WTC11 (cell line): ENCODE results near the gene SH3D19.

ENCODE experiments used
- ATF3 ChIP-seq: sonication (generic); formaldehyde crosslinking; conservative IDR thresholded peaks from 2 replicates; pipeline ENCODE4 v1.8.1; 2022; ENCODE audit warnings: mild to moderate bottlenecking, missing genetic modification reagents
- ESRRA ChIP-seq: sonication (generic); formaldehyde crosslinking; IDR thresholded peaks from 2 replicates; pipeline ENCODE4 v1.8.1; 2022; ENCODE audit warnings: mild to moderate bottlenecking, missing genetic modification reagents, borderline replicate concordance
- GTF2I ChIP-seq: fragments of 250-450 bp; sonication (Bioruptor Pico); conservative IDR thresholded peaks from 2 replicates; pipeline ENCODE4 v1.4.0; 2021; ENCODE audit warnings: mild to moderate bottlenecking
- NFE2L1 ChIP-seq: sonication (generic); formaldehyde crosslinking; IDR thresholded peaks from 2 replicates; pipeline ENCODE4 v1.8.1; 2023; ENCODE audit warnings: missing genetic modification reagents
- NR2C2 ChIP-seq: sonication (generic); formaldehyde crosslinking; IDR thresholded peaks from 2 replicates; pipeline ENCODE4 v1.8.0; 2022; ENCODE audit warnings: mild to moderate bottlenecking, missing genetic modification reagents
- TCF7 ChIP-seq: sonication (generic); formaldehyde crosslinking; IDR thresholded peaks from 2 replicates; pipeline ENCODE4 v1.8.0; 2022; ENCODE audit warnings: mild to moderate bottlenecking, low read depth, missing genetic modification reagents, moderate library complexity
- TEAD4 ChIP-seq: sonication (generic); formaldehyde crosslinking; IDR thresholded peaks from 2 replicates; pipeline ENCODE4 v1.8.0; 2022; ENCODE audit warnings: mild to moderate bottlenecking, missing genetic modification reagents
- TP53 ChIP-seq: sonication (generic); formaldehyde crosslinking; IDR thresholded peaks from 2 replicates; pipeline ENCODE4 v1.8.1; 2023; ENCODE audit warnings: mild to moderate bottlenecking, missing genetic modification reagents
- ZBTB21 ChIP-seq: sonication (generic); formaldehyde crosslinking; IDR thresholded peaks from 2 replicates; pipeline ENCODE4 v1.8.1; 2023; ENCODE audit warnings: mild to moderate bottlenecking, missing genetic modification reagents, borderline replicate concordance
- TF ChIP-seq, protein P1 (sequence below): fragments of 200-600 bp; IDR thresholded peaks from 2 replicates; pipeline ENCODE4 v1.8.0; 2022; ENCODE audit warnings: antibody characterized with exemption
- TF ChIP-seq, protein P2 (sequence below): sonication (generic); formaldehyde crosslinking; IDR thresholded peaks from 2 replicates; pipeline ENCODE4 v1.8.1; 2022; ENCODE audit warnings: missing genetic modification reagents, borderline replicate concordance

DNA sequence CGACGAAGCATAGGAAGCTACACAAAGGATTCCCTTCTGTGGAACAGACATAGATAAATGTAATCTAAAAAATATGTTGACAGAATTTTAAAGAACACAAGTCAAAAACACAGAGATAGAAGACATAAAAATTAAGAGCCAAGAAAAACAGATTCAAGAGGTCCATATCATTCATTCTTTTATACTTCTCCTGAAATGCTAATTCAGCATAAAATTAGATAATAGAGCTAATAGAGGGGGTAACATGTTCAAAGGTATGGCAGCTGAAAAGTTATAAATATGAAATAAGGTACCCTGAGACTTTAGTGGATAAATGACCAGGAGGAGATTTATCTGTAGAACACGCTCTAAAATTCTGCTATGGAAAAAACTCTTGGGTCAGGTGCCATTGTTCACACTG lies 85.8 kb downstream of the SH3D19 start:
- no peak for TF ChIP-seq TP53
- no peak for TF ChIP-seq NR2C2 (CRISPR knock-in tag)
- TF ChIP-seq, protein P1, sequence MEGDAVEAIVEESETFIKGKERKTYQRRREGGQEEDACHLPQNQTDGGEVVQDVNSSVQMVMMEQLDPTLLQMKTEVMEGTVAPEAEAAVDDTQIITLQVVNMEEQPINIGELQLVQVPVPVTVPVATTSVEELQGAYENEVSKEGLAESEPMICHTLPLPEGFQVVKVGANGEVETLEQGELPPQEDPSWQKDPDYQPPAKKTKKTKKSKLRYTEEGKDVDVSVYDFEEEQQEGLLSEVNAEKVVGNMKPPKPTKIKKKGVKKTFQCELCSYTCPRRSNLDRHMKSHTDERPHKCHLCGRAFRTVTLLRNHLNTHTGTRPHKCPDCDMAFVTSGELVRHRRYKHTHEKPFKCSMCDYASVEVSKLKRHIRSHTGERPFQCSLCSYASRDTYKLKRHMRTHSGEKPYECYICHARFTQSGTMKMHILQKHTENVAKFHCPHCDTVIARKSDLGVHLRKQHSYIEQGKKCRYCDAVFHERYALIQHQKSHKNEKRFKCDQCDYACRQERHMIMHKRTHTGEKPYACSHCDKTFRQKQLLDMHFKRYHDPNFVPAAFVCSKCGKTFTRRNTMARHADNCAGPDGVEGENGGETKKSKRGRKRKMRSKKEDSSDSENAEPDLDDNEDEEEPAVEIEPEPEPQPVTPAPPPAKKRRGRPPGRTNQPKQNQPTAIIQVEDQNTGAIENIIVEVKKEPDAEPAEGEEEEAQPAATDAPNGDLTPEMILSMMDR: no peak
- no peak for TF ChIP-seq TEAD4 (CRISPR knock-in tag)
- no peak for TF ChIP-seq NFE2L1
- no peak for TF ChIP-seq ESRRA (CRISPR knock-in tag)
- no peak for TF ChIP-seq ZBTB21 (CRISPR knock-in tag)
- TF ChIP-seq ATF3: no peak
- TF ChIP-seq, protein P2, sequence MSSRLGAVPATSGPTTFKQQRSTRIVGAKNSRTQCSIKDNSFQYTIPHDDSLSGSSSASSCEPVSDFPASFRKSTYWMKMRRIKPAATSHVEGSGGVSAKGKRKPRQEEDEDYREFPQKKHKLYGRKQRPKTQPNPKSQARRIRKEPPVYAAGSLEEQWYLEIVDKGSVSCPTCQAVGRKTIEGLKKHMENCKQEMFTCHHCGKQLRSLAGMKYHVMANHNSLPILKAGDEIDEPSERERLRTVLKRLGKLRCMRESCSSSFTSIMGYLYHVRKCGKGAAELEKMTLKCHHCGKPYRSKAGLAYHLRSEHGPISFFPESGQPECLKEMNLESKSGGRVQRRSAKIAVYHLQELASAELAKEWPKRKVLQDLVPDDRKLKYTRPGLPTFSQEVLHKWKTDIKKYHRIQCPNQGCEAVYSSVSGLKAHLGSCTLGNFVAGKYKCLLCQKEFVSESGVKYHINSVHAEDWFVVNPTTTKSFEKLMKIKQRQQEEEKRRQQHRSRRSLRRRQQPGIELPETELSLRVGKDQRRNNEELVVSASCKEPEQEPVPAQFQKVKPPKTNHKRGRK (CRISPR knock-in tag): no peak
- no peak for TF ChIP-seq TCF7 (CRISPR knock-in tag)
- no peak for TF ChIP-seq GTF2I (CRISPR knock-in tag)
